PC-9 (cell line): Measurements from ENCODE around the gene VPS36. TPM values are rescaled to one million over a fixed set of nuclear protein-coding genes. Genes with fewer than 3 reads are reported as not detected.

Source experiments
- BruUV-seq: library from RNA; stranded (reverse); fragments of 400-500 nt; replicated peaks from 2 replicates; lab custom pipeline; 2021; lab: Mats Ljungman, UMichigan
- CTCF ChIA-PET: fragments of 300-600 bp; sonication (Branson Sonifier 250); formaldehyde crosslinking; loops from one replicate; lab custom pipeline; 2022; ENCODE audit warnings: antibody characterized with exemption; lab: Charles Lee
- POLR2A ChIA-PET: fragments of 300-600 bp; sonication (Branson Sonifier 250); formaldehyde crosslinking; loops from one replicate; lab custom pipeline; 2022; ENCODE audit warnings: antibody characterized with exemption; ENCODE audit not compliant: unreplicated experiment; lab: Charles Lee
- DNase-seq, 2 experiments: peaks; one replicate each; pipeline versions ENCODE4 v3.0.0 to v3.0.0-alpha.2; 2015 to 2022; ENCODE audit warnings: mixed read lengths in 1 of 2
- H2AFZ ChIP-seq: fragments of 200-600 bp; sonication (generic); 2 replicates; pipeline ENCODE4 v1.8.1; 2017; ENCODE audit warnings: antibody characterized with exemption
- H3F3A ChIP-seq: fragments of 200-600 bp; sonication (generic); 2 replicates; pipeline ENCODE4 v1.8.1; 2017; ENCODE audit warnings: antibody characterized with exemption, mild to moderate bottlenecking, low read depth; ENCODE audit not compliant: insufficient read depth
- H3K27ac ChIP-seq: fragments of 200-600 bp; sonication (generic); 2 replicates; pipeline ENCODE4 v1.6.1; 2016; ENCODE audit warnings: mixed run types
- H3K27me3 ChIP-seq: fragments of 200-600 bp; sonication (generic); 2 replicates; pipeline ENCODE4 v1.6.1; 2016; ENCODE audit warnings: low read depth, mixed run types; ENCODE audit not compliant: insufficient read depth
- H3K36me3 ChIP-seq: fragments of 200-600 bp; sonication (generic); 2 replicates; pipeline ENCODE4 v1.6.1; 2016; ENCODE audit warnings: low read depth, mixed run types
- H3K4me1 ChIP-seq: fragments of 200-600 bp; sonication (generic); replicated peaks from 2 replicates; pipeline ENCODE4 v1.6.1; 2016; ENCODE audit warnings: mixed run types; ENCODE audit not compliant: insufficient read depth
- H3K4me2 ChIP-seq: fragments of 200-600 bp; sonication (generic); 2 replicates; pipeline ENCODE4 v1.6.1; 2017; ENCODE audit warnings: mixed run types
- H3K4me3 ChIP-seq: fragments of 200-600 bp; sonication (generic); 2 replicates; pipeline ENCODE4 v1.6.1; 2016; ENCODE audit warnings: mixed run types
- H3K79me2 ChIP-seq: fragments of 200-600 bp; sonication (generic); 2 replicates; pipeline ENCODE4 v1.6.1; 2017; ENCODE audit warnings: low read depth, mixed run types
- H3K9me2 ChIP-seq: fragments of 200-600 bp; sonication (generic); 2 replicates; pipeline ENCODE4 v1.8.1; 2017; ENCODE audit warnings: mild to moderate bottlenecking; ENCODE audit not compliant: insufficient read depth
- H3K9me3 ChIP-seq: fragments of 200-600 bp; sonication (generic); 2 replicates; pipeline ENCODE4 v1.8.1; 2016; ENCODE audit warnings: low read depth; ENCODE audit not compliant: insufficient read depth
- H4K20me1 ChIP-seq: fragments of 200-600 bp; sonication (generic); 2 replicates; pipeline ENCODE4 v1.8.1; 2017; ENCODE audit not compliant: insufficient read depth
- CTCF ChIP-seq: fragments of 200-600 bp; sonication (generic); conservative IDR thresholded peaks from 2 replicates; pipeline ENCODE4 v1.6.1; 2017; ENCODE audit warnings: mixed run types, antibody characterized with exemption, mild to moderate bottlenecking, moderate library complexity
- EZH2 ChIP-seq: fragments of 200-600 bp; sonication (generic); IDR thresholded peaks from 2 replicates; pipeline ENCODE4 v1.8.0; 2017; ENCODE audit warnings: antibody characterized with exemption, low read depth
- intact Hi-C: fragments of 100-400 bp; cut with micrococcal nuclease; formaldehyde crosslinking; loops from one replicate; pipeline ENCODE4 v1.10.0; 2022; ENCODE audit not compliant: unreplicated experiment
- total RNA-seq: library from RNA; stranded (reverse); gene quantifications from 2 replicates; pipeline ENCODE4 v1.2.3, GENCODE V29; 2021

The VPS36 gene
- total RNA-seq, 1 experiment from 2014 or later = 31.6 TPM

- TF ChIP-seq CTCF (no peak), EZH2 (no peak)
- Histone ChIP-seq H3K4me2 (no peak overlapping the region), H3K4me3 (no peak overlapping the region), H3K9me2 (no peaks in the 10 kb centered on the region), H3K36me3 (peaks cover 31% of the 10 kb centered on the region), H2AFZ (no peak overlapping the region), H3K27ac (no peak overlapping the region), H3F3A (peaks cover 11% of the 10 kb centered on the region), H3K9me3 (no peaks in the 10 kb centered on the region), H3K27me3 (no peaks in the 10 kb centered on the region), H3K4me1 (peaks cover 18% of the 10 kb centered on the region), H3K79me2 (peaks cover 69% of the 10 kb centered on the region), H4K20me1 (no peaks in the 10 kb centered on the region)
- no peak for DNase-seq
- BruUV-seq = no TSS peak
- ChIA-PET POLR2A (no interaction called here), CTCF (no interaction called here)
- intact Hi-C loops = loop anchor here (10.0 kb wide), 1 partner anchor 195 kb away; the partner anchor contains the start of gene SUGT1
These were observed 9.2 kb upstream of the VPS36 start for GRCh38 chr13:52459668-52460067.

- H3K79me2 ChIP-seq = peaks cover 49% of the 10 kb centered on the region
- CTCF ChIA-PET = interaction anchor here (0.6 kb wide), 1 partner anchor 1002 kb away, joined by 4 read pairs; no protein-coding TSS in a partner anchor
These were observed 5.2 kb upstream of the VPS36 start for GRCh38 chr13:52455677-52456041.

More at GRCh38 chr13:52455677-52456041, 5.2 kb upstream of the VPS36 start:
- Histone ChIP-seq H4K20me1 (no peaks in the 10 kb centered on the region), H3K4me1 (peaks cover 35% of the 10 kb centered on the region), H3K27ac (peak overlapping the region; percentile 44), H3F3A (peaks cover under 1% of the 10 kb centered on the region), H3K4me2 (peak overlapping the region; percentile 78), H2AFZ (peak overlapping the region; percentile 90), H3K27me3 (no peaks in the 10 kb centered on the region), H3K4me3 (peak overlapping the region; percentile 85), H3K9me2 (no peaks in the 10 kb centered on the region), H3K9me3 (no peaks in the 10 kb centered on the region), H3K36me3 (peaks cover 6% of the 10 kb centered on the region; the same call in 1 of the 2 replicates)
- TF ChIP-seq EZH2 (no peak), CTCF (no peak)
- intact Hi-C loops = loop anchor here (2.0 to 10.0 kb wide), 2 partner anchors 199 to 261 kb away; partner anchors contain the start of gene SUGT1
- POLR2A ChIA-PET = no interaction called here
- peak; percentile 43 to 76 for DNase-seq
- no TSS peak for BruUV-seq
